NK-92 (cell line): ENCODE results near the gene ONECUT3.

Experiments used
- DNase-seq: peaks from one replicate; lab custom pipeline; 2025; ENCODE audit not compliant: unreplicated experiment; lab: John Stamatoyannopoulos, UW

The ONECUT3 gene

GRCh38 chr19:1813192-1814182 lies 60.2 kb downstream of the ONECUT3 start:
- no peak for DNase-seq

GRCh38 chr19:1814391-1814790 lies 61.1 kb downstream of the ONECUT3 start:
- DNase-seq: no peak

GRCh38 chr19:1814833-1815604 lies 61.7 kb downstream of the ONECUT3 start:
- no peak for DNase-seq

DNA sequence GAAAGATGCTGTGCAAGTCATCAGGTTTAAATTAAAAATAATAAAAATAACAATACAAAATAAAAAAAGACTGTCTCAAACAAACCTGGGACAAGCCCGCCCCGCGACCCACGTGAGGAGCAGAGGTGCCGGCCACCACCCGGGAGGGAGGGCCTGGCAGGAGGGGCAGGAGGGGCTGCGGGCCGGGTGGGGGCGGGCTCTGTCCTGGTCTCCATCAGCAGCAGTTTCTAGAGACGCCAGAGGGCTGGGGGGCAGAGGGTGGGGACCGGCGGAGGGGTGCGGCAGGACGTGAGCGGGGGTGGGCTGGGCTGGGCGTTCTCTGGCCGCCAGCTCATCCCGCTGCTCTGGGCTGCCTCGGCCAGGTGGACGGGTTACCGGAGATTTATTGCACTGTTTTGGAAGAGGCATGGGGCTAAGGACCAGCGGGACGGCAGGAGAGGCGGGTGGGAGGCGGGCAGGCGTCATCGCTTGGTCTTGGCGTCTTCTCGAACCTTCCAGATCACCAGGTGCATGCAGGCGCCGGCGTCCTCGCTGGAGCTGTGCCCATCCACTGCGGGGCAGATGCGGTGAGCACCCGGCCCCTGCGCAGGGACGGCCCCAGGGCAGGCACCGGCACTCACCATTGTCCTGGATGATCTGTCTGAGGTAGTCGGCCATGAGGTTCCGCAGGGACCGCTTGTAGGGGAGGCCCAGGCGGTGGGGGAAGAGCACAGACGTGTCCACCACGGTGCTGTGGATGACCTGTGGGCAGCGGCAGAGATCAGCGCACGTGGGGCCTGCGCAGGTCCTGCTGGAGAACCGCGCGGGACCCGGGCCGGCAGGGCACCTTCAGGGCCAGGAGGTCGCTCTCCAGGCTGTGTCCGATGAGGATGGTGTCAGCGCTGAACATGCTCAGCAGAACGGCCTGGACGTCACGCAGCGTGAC lies 62.6 kb downstream of the ONECUT3 start:
- no peak for DNase-seq

- DNase-seq: no peak
These were observed 63.4 kb downstream of the ONECUT3 start for GRCh38 chr19:1816530-1817298.

GRCh38 chr19:1817553-1818179 lies 64.4 kb downstream of the ONECUT3 start:
- no peak for DNase-seq

DNA sequence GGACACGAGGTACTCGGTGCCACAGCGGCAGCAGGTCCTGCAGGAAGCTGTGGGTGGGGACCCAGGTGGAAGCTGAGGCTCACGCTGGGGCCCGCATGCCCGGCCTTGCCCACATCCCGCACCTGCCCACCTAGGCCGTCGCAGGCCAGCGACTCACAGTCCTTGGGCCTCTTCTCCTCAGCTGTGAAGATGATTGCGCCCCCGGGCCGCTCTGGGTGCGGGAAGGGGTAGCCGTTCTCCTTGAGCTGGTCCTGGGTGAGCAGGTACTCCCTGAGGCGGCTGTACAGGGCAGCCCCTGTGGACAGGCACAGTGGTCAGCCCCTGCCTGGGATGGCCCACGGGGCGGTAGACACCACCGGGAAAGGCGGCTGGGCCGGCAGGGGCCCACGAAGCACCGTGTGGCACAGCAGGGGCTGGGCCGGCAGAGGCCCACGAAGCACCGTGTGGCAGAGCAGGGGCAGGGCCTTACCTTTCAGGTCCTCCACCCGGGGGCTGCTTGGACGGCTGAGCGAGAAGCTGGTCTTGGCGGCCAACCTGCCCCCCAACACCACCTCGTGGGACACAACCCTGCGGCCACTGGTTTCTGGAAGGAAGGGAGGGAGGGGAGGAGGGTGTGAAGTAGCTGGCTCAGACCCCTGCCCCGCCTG lies 65.4 kb downstream of the ONECUT3 start:
- DNase-seq: no peak

GRCh38 chr19:1819341-1820255 lies 66.3 kb downstream of the ONECUT3 start:
- no peak for DNase-seq

- no peak for DNase-seq
These were observed 68.9 kb downstream of the ONECUT3 start for GRCh38 chr19:1822210-1822609.

GRCh38 chr19:1823020-1823419 lies 69.7 kb downstream of the ONECUT3 start:
- no peak for DNase-seq

GRCh38 chr19:1823539-1824251 lies 70.4 kb downstream of the ONECUT3 start:
- DNase-seq: no peak

DNA sequence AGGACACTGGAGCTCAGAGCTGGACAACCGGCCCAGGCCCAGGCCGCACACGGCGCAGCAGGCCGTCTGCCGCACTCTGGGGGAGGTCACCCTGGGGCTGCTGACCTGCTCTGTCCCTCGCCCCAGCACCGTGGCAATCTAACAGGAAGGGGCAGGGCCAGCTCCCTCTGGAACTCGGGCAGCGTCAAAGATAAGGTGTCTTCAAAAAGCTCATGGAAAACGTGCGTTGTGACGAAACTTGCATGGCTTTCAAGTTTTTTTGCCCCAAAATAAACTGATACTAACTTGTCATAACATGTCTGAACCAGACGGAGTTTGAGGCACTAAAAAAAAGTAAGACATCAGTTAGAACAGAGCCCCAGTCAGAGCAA lies 70.9 kb downstream of the ONECUT3 start:
- no peak for DNase-seq

DNA sequence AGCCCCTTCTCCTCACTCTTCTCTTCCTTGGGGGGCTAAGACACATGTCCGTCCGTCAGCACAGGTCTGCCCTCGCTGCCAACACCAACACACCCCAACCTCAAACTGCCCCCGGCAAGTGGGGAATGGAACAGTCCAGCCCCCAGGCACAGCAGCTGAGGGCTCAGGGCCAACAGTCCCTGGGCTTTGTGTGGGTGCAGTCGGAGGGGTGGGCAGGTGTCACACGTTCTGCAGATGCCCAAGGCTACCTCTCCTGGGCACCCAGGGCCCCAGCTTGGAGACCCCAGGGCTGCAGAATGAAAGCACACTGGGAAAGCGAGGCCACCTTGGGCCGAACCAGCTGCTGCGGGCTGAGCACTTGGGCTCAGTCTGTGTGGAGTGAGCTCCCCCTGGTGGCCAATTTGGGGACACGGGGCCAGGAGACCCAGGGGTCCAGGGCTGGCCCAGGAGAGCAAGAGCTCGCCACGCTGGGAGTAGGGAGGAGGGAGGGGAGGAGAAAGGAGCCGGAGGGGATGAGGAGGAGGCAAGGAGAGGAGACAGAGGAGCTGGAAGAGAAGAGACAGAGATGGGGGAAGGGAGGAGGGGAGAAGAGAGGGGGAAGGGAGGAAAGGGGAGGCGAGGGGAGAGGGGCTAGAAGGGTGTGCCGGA lies 72.7 kb downstream of the ONECUT3 start:
- DNase-seq: no peak

DNA sequence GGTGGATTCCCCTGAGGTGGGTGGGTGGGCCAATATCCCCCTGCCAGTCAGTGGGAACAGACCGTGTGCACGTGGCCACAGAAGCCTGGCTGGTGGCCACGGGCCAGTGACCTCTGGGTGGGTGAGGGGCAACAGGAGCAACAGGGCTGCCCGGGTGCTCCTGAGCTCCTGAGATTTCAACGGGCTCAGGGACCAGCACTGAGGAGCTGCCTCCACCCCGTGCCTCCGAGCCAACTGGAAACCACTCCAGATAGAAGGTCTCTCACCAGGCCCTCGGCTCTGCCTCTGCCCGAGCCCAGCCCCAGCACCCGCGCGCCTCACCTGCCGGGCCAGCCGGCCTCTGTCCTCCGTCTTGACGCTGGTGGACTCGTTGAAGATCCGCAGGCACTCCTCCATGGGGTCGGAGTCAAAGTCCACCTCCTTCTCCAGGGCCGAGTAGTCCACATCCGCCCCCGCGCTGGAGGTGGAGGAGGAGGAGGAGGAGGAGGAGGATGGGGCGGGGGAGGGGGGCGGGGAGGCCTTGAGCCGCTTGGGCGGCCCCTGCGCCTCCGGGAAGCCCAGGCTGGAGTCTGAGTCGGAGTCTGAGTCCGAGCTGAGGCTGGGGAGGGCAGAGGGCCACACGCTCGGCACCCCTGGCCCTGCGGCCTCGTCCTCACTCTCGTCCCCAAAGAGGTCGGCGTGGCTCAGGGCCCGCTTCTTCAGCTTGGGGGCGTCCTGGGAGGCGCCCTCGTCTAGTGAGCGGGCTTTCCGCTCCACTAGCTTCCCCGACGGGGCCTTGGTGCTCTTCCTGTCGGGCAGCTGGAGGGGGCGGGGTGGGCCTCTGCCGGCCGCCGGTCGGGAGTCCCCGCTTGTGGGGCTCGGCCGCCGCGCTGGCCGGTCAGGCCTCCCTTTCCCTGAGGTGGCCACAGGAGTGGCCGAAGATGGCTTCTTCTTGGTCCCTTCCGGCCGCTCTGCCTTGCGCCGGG lies 73.5 kb downstream of the ONECUT3 start:
- no peak for DNase-seq

GRCh38 chr19:1827566-1828278 lies 74.4 kb downstream of the ONECUT3 start:
- DNase-seq: no peak
